ENCODE results near the gene SPAG5. TPM values are rescaled to one million over a fixed set of nuclear protein-coding genes. Genes with fewer than 3 reads are reported as not detected.

The SPAG5 gene, protein sequence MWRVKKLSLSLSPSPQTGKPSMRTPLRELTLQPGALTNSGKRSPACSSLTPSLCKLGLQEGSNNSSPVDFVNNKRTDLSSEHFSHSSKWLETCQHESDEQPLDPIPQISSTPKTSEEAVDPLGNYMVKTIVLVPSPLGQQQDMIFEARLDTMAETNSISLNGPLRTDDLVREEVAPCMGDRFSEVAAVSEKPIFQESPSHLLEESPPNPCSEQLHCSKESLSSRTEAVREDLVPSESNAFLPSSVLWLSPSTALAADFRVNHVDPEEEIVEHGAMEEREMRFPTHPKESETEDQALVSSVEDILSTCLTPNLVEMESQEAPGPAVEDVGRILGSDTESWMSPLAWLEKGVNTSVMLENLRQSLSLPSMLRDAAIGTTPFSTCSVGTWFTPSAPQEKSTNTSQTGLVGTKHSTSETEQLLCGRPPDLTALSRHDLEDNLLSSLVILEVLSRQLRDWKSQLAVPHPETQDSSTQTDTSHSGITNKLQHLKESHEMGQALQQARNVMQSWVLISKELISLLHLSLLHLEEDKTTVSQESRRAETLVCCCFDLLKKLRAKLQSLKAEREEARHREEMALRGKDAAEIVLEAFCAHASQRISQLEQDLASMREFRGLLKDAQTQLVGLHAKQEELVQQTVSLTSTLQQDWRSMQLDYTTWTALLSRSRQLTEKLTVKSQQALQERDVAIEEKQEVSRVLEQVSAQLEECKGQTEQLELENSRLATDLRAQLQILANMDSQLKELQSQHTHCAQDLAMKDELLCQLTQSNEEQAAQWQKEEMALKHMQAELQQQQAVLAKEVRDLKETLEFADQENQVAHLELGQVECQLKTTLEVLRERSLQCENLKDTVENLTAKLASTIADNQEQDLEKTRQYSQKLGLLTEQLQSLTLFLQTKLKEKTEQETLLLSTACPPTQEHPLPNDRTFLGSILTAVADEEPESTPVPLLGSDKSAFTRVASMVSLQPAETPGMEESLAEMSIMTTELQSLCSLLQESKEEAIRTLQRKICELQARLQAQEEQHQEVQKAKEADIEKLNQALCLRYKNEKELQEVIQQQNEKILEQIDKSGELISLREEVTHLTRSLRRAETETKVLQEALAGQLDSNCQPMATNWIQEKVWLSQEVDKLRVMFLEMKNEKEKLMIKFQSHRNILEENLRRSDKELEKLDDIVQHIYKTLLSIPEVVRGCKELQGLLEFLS
- total RNA-seq, result 100 to 1,000 TPM in 1 of 2 donors, 10 to 100 TPM in 1; 80.7 to 198 TPM

DNA sequence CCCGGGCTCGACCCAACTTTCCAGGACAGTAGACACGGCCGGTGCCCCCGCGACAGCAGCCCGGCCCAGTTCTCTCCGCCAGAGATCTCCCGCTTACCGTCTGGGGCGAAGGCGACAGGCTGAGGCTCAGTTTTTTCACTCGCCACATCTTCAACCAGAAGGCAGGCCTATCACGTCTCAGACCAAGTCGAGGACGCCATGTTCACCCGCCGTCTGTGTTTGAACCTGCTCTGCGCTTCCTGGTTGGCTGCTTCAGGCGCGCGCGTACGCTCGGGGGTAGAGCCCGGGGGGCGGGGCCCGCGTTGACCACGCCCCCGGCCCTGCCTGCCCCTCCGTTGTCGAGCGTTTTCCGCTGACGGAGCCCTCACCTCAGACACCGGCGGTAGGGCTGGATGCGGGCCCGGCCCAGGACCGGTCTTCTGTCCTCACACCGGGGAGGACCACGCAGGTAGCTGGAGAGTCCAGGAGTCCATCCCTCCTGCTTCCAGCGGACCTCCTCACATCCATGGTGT lies at the start of gene SPAG5:
Gene SPAG5 (minus strand): TSS at position 227 of the 512 bp plus-strand sequence. CDS start 79 bp downstream, at position 148.
- Mint-ChIP-seq H3K27ac (peak within 1 kb of the TSS; percentile 93 to 99), H3K4me1 (ENCODE audit: low read depth in 2 of 2) (peaks cover 23 to 24% of the 10 kb centered on the region in 2 donors), H3K4me3 (peak within 1 kb of the TSS; percentile 94), H3K9me3 (no peaks in the 10 kb centered on the region), H3K36me3 (peaks cover 8% of the 10 kb centered on the region), H3K27me3 (no peaks in the 10 kb centered on the region)
- peak; percentile 97 to 98 for ATAC-seq
- peak; percentile 97 for DNase-seq (ENCODE audit: low spot score)

DNA sequence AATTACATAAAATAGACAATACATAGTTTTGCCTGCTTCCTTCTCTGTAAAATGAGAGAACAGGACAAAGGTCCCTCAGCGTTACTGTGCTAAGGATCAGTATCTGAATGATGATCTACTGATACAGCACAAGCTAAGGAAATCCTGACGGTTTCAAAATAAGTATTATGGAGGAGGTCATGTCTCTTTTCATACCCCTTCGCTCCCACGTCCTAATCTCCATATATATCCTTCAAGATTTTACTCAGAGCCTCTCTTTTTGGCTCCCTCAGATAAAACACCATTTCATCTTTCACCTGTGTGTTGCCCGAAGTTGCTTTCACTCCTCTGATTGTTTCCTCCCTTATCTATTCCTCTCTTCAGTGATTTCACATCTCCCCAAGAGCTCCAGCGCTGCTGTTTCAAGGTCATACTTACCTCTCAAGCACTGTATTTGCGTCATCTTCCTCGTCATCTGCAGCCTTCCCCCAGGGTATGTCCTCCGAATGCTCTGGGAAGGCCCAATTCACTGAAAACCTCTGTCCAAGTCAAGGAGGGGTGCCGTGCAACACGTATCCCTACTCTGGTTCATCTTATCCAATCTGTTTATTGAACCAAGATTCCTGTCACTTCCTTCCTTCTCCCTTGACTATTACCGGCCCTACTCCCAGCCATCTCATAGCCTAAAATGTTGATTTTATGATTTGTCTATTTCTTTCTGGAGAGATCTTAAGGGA lies 47.4 kb upstream of the SPAG5 start:
- peaks cover 34 to 45% of the 10 kb centered on the region in 2 donors for H3K4me1 Mint-ChIP-seq (ENCODE audit: low read depth in 2 of 2)
- H3K27ac Mint-ChIP-seq, result peak overlapping the region; percentile 92 to 94
- peaks cover 28% of the 10 kb centered on the region for H3K36me3 Mint-ChIP-seq
- H3K4me3 Mint-ChIP-seq, result peak overlapping the region; percentile 97
- no peak for DNase-seq (ENCODE audit: low spot score)
- H3K9me3 Mint-ChIP-seq, result no peaks in the 10 kb centered on the region
- H3K27me3 Mint-ChIP-seq, result no peaks in the 10 kb centered on the region
- ATAC-seq, result no peak

DNA sequence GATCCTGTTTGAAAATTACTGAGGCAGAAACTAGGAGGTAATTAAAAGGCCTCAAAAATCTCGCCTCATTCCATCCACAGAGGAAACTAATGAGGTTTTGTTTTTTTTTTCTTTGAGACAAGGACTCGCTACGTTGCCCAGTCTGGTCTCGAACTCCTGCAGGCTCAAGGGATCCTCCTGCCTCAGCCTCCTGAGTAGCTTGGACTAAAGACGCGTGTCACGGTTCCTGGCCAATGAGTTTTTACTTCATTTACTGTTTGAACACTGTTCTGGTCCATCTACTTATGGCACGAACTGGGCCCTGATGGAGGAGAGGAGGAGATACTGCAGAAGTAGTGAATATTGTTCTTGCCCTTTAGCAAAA lies 46.7 kb upstream of the SPAG5 start:
- peak overlapping the region; percentile 92 to 94 for H3K27ac Mint-ChIP-seq
- peaks cover 29% of the 10 kb centered on the region for H3K36me3 Mint-ChIP-seq
- H3K4me1 Mint-ChIP-seq (ENCODE audit: low read depth in 2 of 2), result peaks cover 34 to 46% of the 10 kb centered on the region in 2 donors
- H3K4me3 Mint-ChIP-seq, result peak overlapping the region; percentile 97
- DNase-seq (ENCODE audit: low spot score) (no peak), ATAC-seq (no peak)
- no peaks in the 10 kb centered on the region for H3K27me3 Mint-ChIP-seq
- no peaks in the 10 kb centered on the region for H3K9me3 Mint-ChIP-seq

DNA sequence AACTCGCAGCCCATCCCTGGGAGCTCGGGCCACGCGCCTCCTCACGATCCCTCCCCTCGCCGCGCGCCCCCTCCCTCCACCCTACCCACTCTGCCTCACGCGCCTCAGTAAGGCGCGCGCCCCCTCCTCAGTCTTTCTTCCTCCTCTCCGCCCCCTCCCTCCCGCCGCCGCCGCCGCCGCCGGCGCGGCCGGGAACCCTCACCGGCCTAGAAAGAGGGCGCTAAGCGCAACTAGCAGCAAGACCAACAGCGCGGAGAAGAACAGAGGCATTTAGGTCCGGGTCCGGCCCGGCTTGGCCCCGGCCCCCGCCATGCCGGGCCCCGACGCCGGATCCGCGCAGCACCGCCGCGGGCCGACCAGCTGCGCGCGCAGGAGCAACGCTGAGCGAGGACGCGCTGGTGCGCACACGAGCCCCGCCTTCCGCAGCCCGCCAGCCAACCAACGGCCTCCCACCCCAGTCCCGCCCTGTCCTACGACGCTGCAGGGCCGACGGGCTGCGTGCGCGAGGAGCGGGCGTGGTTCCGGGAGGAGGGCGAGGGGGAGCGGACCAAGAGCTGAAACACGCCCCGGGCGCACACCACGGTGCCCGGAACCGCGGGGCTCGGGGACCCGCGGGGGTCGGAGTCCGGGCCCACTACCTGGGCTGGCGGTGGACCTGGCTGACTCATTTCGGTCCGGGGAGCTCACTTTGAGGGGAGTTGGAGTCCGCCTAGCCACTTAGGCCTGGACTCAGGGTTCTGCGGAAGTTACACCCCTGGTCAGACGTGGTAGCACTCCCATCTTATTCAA lies 46.2 kb upstream of the SPAG5 start, which contains the start of gene BLTP2:
Gene BLTP2 (minus strand): TSS at position 372 of the 789 bp plus-strand sequence. CDS start 102 bp downstream, at position 270.
- Mint-ChIP-seq H3K36me3 (peaks cover 34% of the 10 kb centered on the region), H3K27me3 (no peaks in the 10 kb centered on the region), H3K4me1 (ENCODE audit: low read depth in 2 of 2) (peaks cover 37 to 49% of the 10 kb centered on the region in 2 donors), H3K27ac (peak within 1 kb of the TSS; percentile 92 to 94), H3K9me3 (no peaks in the 10 kb centered on the region), H3K4me3 (peak within 1 kb of the TSS; percentile 97)
- ATAC-seq (peak; percentile 100), DNase-seq (ENCODE audit: low spot score) (peak; percentile 96)

DNA sequence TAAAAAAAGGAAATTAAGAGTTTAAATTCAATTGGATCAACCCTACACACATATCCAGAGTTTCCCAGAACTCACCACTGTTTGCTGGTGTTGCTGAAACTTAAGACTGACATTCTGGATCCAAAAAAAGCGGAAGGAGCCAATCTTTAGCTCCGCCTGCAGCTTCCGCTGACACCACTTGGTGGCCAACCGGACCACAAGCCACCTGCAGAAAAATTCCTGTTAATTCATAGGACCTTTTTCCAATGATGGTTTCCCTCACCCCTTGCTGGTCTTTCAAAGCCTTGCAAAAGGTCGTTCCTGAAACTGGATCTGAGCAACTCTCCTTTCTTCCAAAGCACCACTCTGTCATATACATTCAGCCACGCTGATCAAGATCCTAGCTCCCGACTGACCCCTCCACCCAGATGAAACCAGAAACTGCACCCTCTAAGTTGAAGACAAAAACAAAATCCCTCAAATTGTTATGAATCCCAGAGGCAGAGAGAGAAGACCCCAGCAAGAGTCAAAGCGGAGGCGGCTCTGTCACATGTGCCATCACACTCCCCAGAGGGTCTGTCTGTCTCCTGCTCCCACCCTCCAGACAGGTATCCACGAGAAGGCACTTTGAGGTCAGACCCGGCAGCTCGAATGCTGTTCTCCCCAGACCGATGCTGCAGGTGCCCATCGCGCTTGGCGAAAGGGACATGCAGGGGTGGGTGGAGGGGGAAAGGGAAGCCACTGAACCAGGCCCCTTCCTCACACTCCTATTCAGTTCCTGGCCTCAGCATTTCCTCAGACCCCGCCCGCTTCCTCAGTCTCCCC lies 45.4 kb upstream of the SPAG5 start:
- no peaks in the 10 kb centered on the region for H3K9me3 Mint-ChIP-seq
- H3K4me3 Mint-ChIP-seq, result peak overlapping the region; percentile 97
- H3K27ac Mint-ChIP-seq, result peak overlapping the region; percentile 72 to 94
- DNase-seq (ENCODE audit: low spot score) (no peak), ATAC-seq (peak; percentile 1 to 2)
- H3K27me3 Mint-ChIP-seq, result no peaks in the 10 kb centered on the region
- peaks cover 41 to 53% of the 10 kb centered on the region in 2 donors for H3K4me1 Mint-ChIP-seq (ENCODE audit: low read depth in 2 of 2)
- peaks cover 39% of the 10 kb centered on the region for H3K36me3 Mint-ChIP-seq

- no peak overlapping the region for H3K27ac Mint-ChIP-seq
- H3K4me1 Mint-ChIP-seq (ENCODE audit: low read depth in 2 of 2), result peaks cover 37 to 48% of the 10 kb centered on the region in 2 donors
- H3K27me3 Mint-ChIP-seq, result no peaks in the 10 kb centered on the region
- ATAC-seq (no peak), DNase-seq (ENCODE audit: low spot score) (no peak)
- no peaks in the 10 kb centered on the region for H3K9me3 Mint-ChIP-seq
- H3K4me3 Mint-ChIP-seq, result no peak overlapping the region
- H3K36me3 Mint-ChIP-seq, result peaks cover 43% of the 10 kb centered on the region
Observed at GRCh38 chr17:28641579-28641978, 42.8 kb upstream of the SPAG5 start.

DNA sequence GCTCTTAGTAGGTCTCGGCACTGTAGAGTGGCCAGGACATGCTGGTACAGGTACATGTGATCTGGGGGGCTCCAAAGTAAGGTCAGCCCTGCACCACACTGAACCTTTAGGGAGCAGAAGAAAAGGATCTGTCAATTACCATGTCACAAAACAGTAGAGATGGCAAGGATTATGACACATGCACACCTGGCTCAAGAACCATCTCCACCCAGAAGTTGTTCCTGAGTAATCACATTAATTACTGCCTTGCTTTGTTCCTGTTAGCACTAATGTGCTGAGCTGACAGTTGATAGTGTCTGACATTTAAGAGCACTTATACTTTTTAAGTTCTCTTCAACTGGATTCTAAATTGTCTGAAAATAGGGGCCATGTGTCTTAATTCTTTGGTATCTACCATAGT lies 36.7 kb upstream of the SPAG5 start:
- H3K4me1 Mint-ChIP-seq (ENCODE audit: low read depth in 2 of 2), result peaks cover 12 to 14% of the 10 kb centered on the region in 2 donors
- H3K9me3 Mint-ChIP-seq, result no peaks in the 10 kb centered on the region
- peaks cover 46% of the 10 kb centered on the region for H3K36me3 Mint-ChIP-seq
- no peak overlapping the region for H3K27ac Mint-ChIP-seq
- DNase-seq (ENCODE audit: low spot score), result no peak
- H3K4me3 Mint-ChIP-seq, result no peak overlapping the region
- ATAC-seq, result no peak
- H3K27me3 Mint-ChIP-seq, result no peaks in the 10 kb centered on the region

DNA sequence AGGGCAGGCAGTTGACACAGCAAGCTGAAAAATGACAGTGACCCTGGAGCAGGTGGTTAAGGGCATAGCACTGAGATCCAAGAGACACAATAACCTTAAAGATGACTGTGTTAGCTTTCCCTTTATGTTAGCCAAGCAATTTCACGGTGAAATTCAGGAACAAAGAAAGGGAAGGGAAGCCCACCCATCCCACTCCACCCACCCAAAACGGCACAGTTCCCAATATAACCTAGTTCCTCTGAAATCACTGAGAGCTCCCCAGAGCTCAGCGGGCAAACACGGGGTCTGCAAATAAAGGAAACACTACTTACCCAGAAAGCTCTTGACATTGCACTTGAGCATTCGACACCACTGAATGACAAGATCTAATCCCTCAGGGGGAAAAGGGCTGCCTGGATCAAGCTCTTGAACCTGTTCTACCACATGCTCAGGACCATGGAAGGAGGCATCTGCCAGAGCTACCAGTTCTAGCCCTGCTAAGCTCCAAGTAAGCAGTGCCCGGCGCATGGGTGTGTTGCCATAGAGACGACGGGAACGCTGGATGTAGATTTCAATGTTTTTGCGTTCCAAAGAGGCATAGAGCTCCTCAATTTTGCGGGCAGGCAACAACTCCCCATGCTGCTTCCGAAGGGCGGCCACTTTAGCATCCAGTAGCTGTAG lies 35.5 kb upstream of the SPAG5 start:
- no peaks in the 10 kb centered on the region for H3K27me3 Mint-ChIP-seq
- H3K36me3 Mint-ChIP-seq, result peaks cover 39% of the 10 kb centered on the region
- no peak overlapping the region for H3K4me3 Mint-ChIP-seq
- no peak for ATAC-seq
- DNase-seq (ENCODE audit: low spot score), result no peak
- peaks cover 7 to 8% of the 10 kb centered on the region in 2 donors for H3K4me1 Mint-ChIP-seq (ENCODE audit: low read depth in 2 of 2)
- no peaks in the 10 kb centered on the region for H3K9me3 Mint-ChIP-seq
- no peak overlapping the region for H3K27ac Mint-ChIP-seq

DNA sequence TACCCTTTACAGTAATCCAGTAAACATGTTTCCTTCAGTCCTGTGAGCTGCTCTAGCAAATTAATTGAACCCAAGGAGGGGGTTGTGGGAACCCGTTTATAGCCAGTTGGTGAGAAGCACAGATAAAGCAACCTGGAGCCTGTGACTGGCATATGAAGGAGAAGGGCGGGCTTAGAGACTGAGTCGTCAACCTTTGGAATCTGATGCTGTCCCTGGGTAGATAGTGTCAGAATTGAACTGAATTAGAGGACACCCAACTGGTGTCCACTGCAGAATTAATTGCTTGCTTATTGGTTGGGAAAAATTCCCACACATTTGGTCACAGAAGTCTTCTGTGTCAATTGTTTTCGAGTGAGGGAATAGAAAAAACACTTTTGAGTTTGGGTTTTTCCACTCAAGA lies 28.0 kb upstream of the SPAG5 start:
- Mint-ChIP-seq H3K4me3 (no peak overlapping the region), H3K27me3 (no peaks in the 10 kb centered on the region), H3K27ac (no peak overlapping the region), H3K4me1 (ENCODE audit: low read depth in 2 of 2) (peaks cover 5 to 9% of the 10 kb centered on the region in 2 donors), H3K36me3 (peaks cover 35% of the 10 kb centered on the region), H3K9me3 (no peaks in the 10 kb centered on the region)
- ATAC-seq, result no peak
- no peak for DNase-seq (ENCODE audit: low spot score)

DNA sequence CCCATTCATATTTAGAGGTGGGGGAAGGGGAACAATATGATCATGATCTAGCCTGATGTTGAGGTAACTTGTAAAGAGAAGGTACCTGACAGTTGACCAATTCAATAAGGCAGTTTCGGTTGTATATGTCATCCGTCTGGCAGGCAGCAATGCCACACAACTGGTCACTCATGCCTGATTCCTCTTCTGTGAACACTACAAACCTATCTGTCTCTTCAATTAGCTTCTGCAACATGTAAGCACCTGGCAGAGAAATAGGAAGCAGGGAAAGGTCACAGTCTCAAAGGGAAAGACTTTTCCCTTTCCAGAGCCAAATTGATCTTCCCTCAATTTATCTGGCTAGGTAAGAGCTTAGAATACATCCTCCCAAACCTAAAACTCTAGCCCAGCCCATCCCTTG lies 25.3 kb upstream of the SPAG5 start:
- Mint-ChIP-seq H3K36me3 (peaks cover 50% of the 10 kb centered on the region), H3K4me3 (no peak overlapping the region), H3K27me3 (no peaks in the 10 kb centered on the region), H3K27ac (no peak overlapping the region), H3K4me1 (ENCODE audit: low read depth in 2 of 2) (peaks cover 5 to 9% of the 10 kb centered on the region in 2 donors), H3K9me3 (no peaks in the 10 kb centered on the region)
- ATAC-seq (no peak), DNase-seq (ENCODE audit: low spot score) (no peak)

DNA sequence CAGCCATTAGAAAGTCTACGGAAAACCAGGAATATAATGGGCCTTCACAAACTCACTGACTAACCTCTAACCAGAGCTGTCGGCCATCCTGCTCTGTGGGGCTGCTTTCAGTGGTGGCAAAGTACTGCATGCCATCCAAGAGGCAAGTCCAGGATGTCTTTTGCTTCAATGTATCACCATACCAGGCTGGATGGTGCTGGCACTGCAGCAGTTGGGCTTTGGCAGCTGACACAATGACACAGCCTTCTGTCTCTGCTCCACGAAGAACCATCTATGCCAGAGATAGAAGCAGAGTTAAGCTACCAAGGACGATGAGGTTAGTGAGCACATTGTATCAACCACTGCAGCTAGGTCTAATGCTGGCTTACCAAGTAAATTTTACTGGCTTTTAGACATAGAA lies 24.9 kb upstream of the SPAG5 start:
- DNase-seq (ENCODE audit: low spot score) (no peak), ATAC-seq (no peak)
- peaks cover 50% of the 10 kb centered on the region for H3K36me3 Mint-ChIP-seq
- H3K9me3 Mint-ChIP-seq, result no peaks in the 10 kb centered on the region
- peaks cover 5 to 9% of the 10 kb centered on the region in 2 donors for H3K4me1 Mint-ChIP-seq (ENCODE audit: low read depth in 2 of 2)
- no peaks in the 10 kb centered on the region for H3K27me3 Mint-ChIP-seq
- no peak overlapping the region for H3K27ac Mint-ChIP-seq
- no peak overlapping the region for H3K4me3 Mint-ChIP-seq
